Ovary (tissue), 9 donors: ENCODE measurements around the gene RARA. TPM values are rescaled to one million over a fixed set of nuclear protein-coding genes. Genes with fewer than 3 reads are reported as not detected.

Experiments
- DNase-seq, 5 donors: peaks; one replicate each; pipeline ENCODE4 v3.0.0-alpha.2; 2019 to 2020
- H3K27ac ChIP-seq, 2 donors: fragments of 200-600 bp; one replicate each; pipeline versions ENCODE4 v1.5.1 to v1.8.0; 2019 to 2022
- H3K27me3 ChIP-seq: fragments of 200-600 bp; one replicate; pipeline ENCODE4 v1.8.0; 2022
- H3K36me3 ChIP-seq: fragments of 200-600 bp; sonication (generic); one replicate; pipeline ENCODE4 v1.5.1; 2019
- H3K4me1 ChIP-seq: one replicate; pipeline ENCODE4 v1.8.1; 2013; ENCODE audit warnings: mild to moderate bottlenecking, moderate library complexity; ENCODE audit not compliant: insufficient read depth
- H3K4me3 ChIP-seq: fragments of 200-600 bp; sonication (generic); one replicate; pipeline ENCODE4 v1.5.1; 2017
- H3K9me3 ChIP-seq, 2 donors: fragments of 200-600 bp in 1 of 2; sonication (generic) in 1 of 2; one replicate each; pipeline versions ENCODE4 v1.5.1 to v1.8.1; 2013 to 2019; ENCODE audit warnings: mild to moderate bottlenecking in 1 of 2, moderate library complexity in 1 of 2
- CTCF ChIP-seq, 3 donors: fragments of 450-650 bp in 2 of 3; fragments of 200-600 bp in 1 of 3; IDR thresholded peaks; one replicate each; pipeline versions ENCODE4 v1.5.1 to v1.8.0; 2016 to 2022; ENCODE audit warnings: antibody characterized with exemption in 3 of 3, mild to moderate bottlenecking in 1 of 3
- EP300 ChIP-seq: sonication (generic); formaldehyde crosslinking; IDR thresholded peaks from one replicate; pipeline ENCODE4 v1.6.1; 2017; ENCODE audit warnings: antibody characterized with exemption
- POLR2A ChIP-seq: fragments of 450-650 bp; IDR thresholded peaks from one replicate; pipeline ENCODE4 v1.6.1; 2017; ENCODE audit warnings: antibody characterized with exemption, mild to moderate bottlenecking, moderate library complexity
- WGBS, 3 donors: extraction: QIAGEN DNeasy Blood & Tissue Kit in 1 of 3; methylation state at CpG; one replicate each; pipeline versions ENCODE4 v1.1.5 to v1.1.7; 2013 to 2017; 5-methylcytosine and 5-hydroxymethylcytosine counted together
- intact Hi-C, 4 donors: fragments of 100-400 bp; cut with DNase I; formaldehyde crosslinking; loops; one replicate each; pipeline versions ENCODE4 v1.11.0 to v1.15.1; 2022 to 2023
- polyA plus RNA-seq, 2 donors: library from polyadenylated mRNA; stranded (reverse); fragments of 200-250 nt in 1 of 2; fragments of 350-450 nt in 1 of 2; fragmentation: Illumina TruSeq in 1 of 2; extraction: RNeasy Lipid Tissue Mini Kit (QIAGEN cat#74804) in 1 of 2; gene quantifications; one replicate each; pipeline ENCODE4 v1.2.3, GENCODE V29; 2013 to 2014
- total RNA-seq, 7 donors: library from RNA; depleted of rRNA in 2 of 7; stranded (reverse); fragments of >200 nt in 2 of 7; fragmentation: NEBNext Ultra II Directional in 3 of 7; extraction: Animal tissue kit (Norgen Biotek cat#: 25700) in 3 of 7; gene quantifications; one replicate each; pipeline versions ENCODE4 v1.1.0 to v1.2.4, GENCODE V29; 2016 to 2023
- donor health status: DM: no; HTN: no; CAD: no; lungs with moderate emphysema.
- donor health status: DM: no; HTN: no; CAD: no.
- donor health status: Bipolar disorder and iron deficiency.
- donor health status: DM: yes; HTN: yes; CAD: no.
- donor health status: DM: no; HTN: no; CAD: no.
- donor health status: DM: yes; HTN: yes; CAD: no.

Gene RARA
- total and polyA plus RNA-seq, 9 donors = 19.8 to 100 (median 61.9) TPM

- H3K4me1 ChIP-seq = no peaks in the 10 kb centered on the region
- no peak for TF ChIP-seq EP300
- no peak for TF ChIP-seq CTCF (IDR thresholded peaks at IDR 0.05)
- no peak for TF ChIP-seq POLR2A
- no peaks in the 10 kb centered on the region for H3K9me3 ChIP-seq
- no peaks in the 10 kb centered on the region for H3K27me3 ChIP-seq
- no peaks in the 10 kb centered on the region for H3K36me3 ChIP-seq
- H3K27ac ChIP-seq = no peak overlapping the region
- WGBS, 3 donors = 64 to 77% (median 67%) methylated on average over 5 of the region's 5 CpGs
- intact Hi-C loops = no loop called here
- DNase-seq = no peak
- H3K4me3 ChIP-seq = no peak overlapping the region
Measured at GRCh38 chr17:40265337-40265736, 43.6 kb upstream of the RARA start.

GRCh38 chr17:40266882-40267281 lies 42.1 kb upstream of the RARA start:
- intact Hi-C loops = no loop called here
- TF ChIP-seq EP300 = no peak
- TF ChIP-seq POLR2A = no peak
- TF ChIP-seq CTCF (IDR thresholded peaks at IDR 0.05) = no peak
- no peaks in the 10 kb centered on the region for H3K36me3 ChIP-seq
- 82 to 86% (median 86%) methylated on average over 6 of the region's 6 CpGs for WGBS, 3 donors
- no peaks in the 10 kb centered on the region for H3K9me3 ChIP-seq
- H3K4me3 ChIP-seq = no peak overlapping the region
- no peak for DNase-seq
- H3K27ac ChIP-seq = no peak overlapping the region
- no peaks in the 10 kb centered on the region for H3K27me3 ChIP-seq
- H3K4me1 ChIP-seq = no peaks in the 10 kb centered on the region

GRCh38 chr17:40268141-40268712 lies 40.8 kb upstream of the RARA start:
- intact Hi-C loops = no loop called here
- H3K36me3 ChIP-seq = no peaks in the 10 kb centered on the region
- no peak overlapping the region for H3K4me3 ChIP-seq
- no peaks in the 10 kb centered on the region for H3K9me3 ChIP-seq
- TF ChIP-seq CTCF (IDR thresholded peaks at IDR 0.05) = no peak
- TF ChIP-seq EP300 = no peak
- TF ChIP-seq POLR2A = no peak
- DNase-seq = no peak
- no peak overlapping the region for H3K27ac ChIP-seq
- H3K27me3 ChIP-seq = no peaks in the 10 kb centered on the region
- WGBS, 3 donors = 57 to 78% (median 72%) methylated on average over 2 of the region's 2 CpGs
- no peaks in the 10 kb centered on the region for H3K4me1 ChIP-seq

- no peak overlapping the region for H3K27ac ChIP-seq
- WGBS, 3 donors = 82 to 93% (median 87%) methylated on average over 1 of the region's 1 CpG
Measured at GRCh38 chr17:40278414-40278813, 30.6 kb upstream of the RARA start.

More at GRCh38 chr17:40278414-40278813, 30.6 kb upstream of the RARA start:
- TF ChIP-seq CTCF (IDR thresholded peaks at IDR 0.05) (no peak), EP300 (no peak), POLR2A (no peak)
- Histone ChIP-seq H3K9me3 (no peaks in the 10 kb centered on the region), H3K4me3 (no peak overlapping the region), H3K4me1 (no peaks in the 10 kb centered on the region), H3K36me3 (no peaks in the 10 kb centered on the region), H3K27me3 (no peaks in the 10 kb centered on the region)
- DNase-seq = no peak
- intact Hi-C loops = no loop called here
